Ectodermal cell (in vitro differentiated cells): ENCODE results near the gene NES.

ENCODE experiments used
- H3K27ac ChIP-seq: 2 replicates; pipeline ENCODE4 v1.7.0; 2013; ENCODE audit warnings: mild to moderate bottlenecking, low read depth, low read length; ENCODE audit not compliant: insufficient read depth, poor library complexity, severe bottlenecking
- H3K27me3 ChIP-seq: 2 replicates; pipeline ENCODE4 v1.7.0; 2013; ENCODE audit warnings: mild to moderate bottlenecking, low read length; ENCODE audit not compliant: insufficient read depth, control insufficient read depth, poor library complexity, severe bottlenecking
- H3K36me3 ChIP-seq: one replicate; pipeline ENCODE4 v1.7.0; 2013; ENCODE audit warnings: low read length; ENCODE audit not compliant: control insufficient read depth, insufficient read depth
- H3K4me1 ChIP-seq: one replicate; pipeline ENCODE4 v1.7.0; 2013; ENCODE audit warnings: low read length; ENCODE audit not compliant: control insufficient read depth, insufficient read depth
- H3K4me3 ChIP-seq: 2 replicates; pipeline ENCODE4 v1.7.0; 2013; ENCODE audit warnings: low read depth, low read length, control low read depth; ENCODE audit not compliant: insufficient read depth
- H3K9me3 ChIP-seq: 2 replicates; pipeline ENCODE4 v1.7.0; 2013; ENCODE audit warnings: mild to moderate bottlenecking, low read length, moderate library complexity; ENCODE audit not compliant: control insufficient read depth
- WGBS, 2 experiments: methylation state at CpG; one replicate each; pipeline ENCODE4 v1.1.7; 2013; ENCODE audit warnings: missing lambda C conversion rate in 2 of 2; 5-methylcytosine and 5-hydroxymethylcytosine counted together

NES gene

DNA sequence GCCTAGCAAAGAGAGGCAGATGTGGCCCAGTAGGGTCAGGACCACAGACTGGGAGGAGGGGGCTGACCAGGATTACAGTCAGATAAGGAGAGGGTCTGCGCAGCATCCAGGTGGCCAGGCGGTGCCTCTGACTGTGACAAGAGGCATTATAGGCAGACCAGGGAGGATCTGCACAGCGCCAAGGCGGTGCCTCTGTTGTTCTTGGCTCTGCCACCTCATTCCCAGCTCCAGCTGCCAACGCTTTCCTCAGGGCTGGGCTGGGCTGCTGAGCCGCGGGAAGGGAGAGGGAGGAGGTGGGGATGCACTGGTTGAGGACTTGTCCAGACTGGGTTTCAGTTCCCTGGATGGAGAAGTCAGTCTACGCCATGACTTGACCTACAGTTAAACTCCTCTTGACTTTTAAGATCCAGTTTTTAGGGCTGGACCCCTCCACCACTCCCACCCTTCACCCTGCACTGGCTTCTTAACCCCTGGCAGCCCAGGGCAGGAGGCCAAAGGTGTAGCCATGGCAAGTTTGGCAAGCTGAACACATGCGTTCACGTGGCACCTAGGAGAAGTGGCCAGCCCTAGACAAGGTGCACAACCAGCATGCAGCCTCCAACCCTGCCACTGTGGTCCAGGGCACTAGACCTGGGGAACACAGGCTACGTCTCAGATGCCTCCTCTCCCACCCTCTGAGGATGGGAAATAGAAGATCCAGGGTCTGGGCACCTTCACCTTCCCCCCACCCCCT, 32.7 kb upstream of the NES start:
- no peaks in the 10 kb centered on the region for H3K9me3 ChIP-seq
- no peak overlapping the region for H3K4me3 ChIP-seq
- H3K4me1 ChIP-seq, result peaks cover 39% of the 10 kb centered on the region
- H3K36me3 ChIP-seq, result no peaks in the 10 kb centered on the region
- 75 to 82% methylated on average over 11 of the region's 11 CpGs for WGBS, 2 experiments
- H3K27me3 ChIP-seq, result no peaks in the 10 kb centered on the region
- H3K27ac ChIP-seq, result no peak overlapping the region

GRCh38 chr1:156709031-156709430, 31.8 kb upstream of the NES start:
- peak overlapping the region; percentile 84 for H3K27ac ChIP-seq
- H3K9me3 ChIP-seq, result no peaks in the 10 kb centered on the region
- 45 to 51% methylated on average over 4 of the region's 4 CpGs for WGBS, 2 experiments
- H3K36me3 ChIP-seq, result no peaks in the 10 kb centered on the region
- H3K4me3 ChIP-seq, result no peak overlapping the region
- H3K4me1 ChIP-seq, result peaks cover 39% of the 10 kb centered on the region
- H3K27me3 ChIP-seq, result peaks cover 4% of the 10 kb centered on the region

DNA sequence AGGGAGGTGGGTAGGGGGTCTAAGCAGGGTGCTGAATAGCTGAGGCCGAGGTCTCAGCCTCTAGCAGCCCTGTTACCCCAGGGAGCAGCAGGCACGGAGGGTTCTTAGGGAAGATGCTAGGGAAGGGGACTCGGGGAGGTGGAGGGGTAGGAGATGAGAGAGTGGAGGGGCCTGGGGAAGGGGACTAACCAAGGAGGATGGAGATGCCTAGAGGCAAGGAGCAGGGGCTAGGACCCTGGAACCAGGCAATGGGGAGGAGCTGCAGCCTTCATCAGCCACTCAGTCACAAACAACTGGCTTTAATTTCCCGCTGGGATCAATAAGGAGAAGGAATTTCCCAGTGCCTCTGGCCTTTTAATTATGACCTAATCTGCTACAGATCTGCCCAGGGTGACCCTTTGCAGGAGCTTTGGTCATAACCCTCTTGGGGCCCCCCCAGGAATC, 31.0 kb upstream of the NES start:
- 1 to 2% methylated on average over 4 of the region's 4 CpGs for WGBS, 2 experiments
- Histone ChIP-seq H3K36me3 (no peaks in the 10 kb centered on the region), H3K27ac (peak overlapping the region; percentile 84), H3K4me3 (peak overlapping the region; percentile 19), H3K9me3 (no peaks in the 10 kb centered on the region), H3K27me3 (peaks cover 4% of the 10 kb centered on the region), H3K4me1 (peaks cover 43% of the 10 kb centered on the region)

GRCh38 chr1:156707417-156708217, 30.4 kb upstream of the NES start:
- peaks cover 49% of the 10 kb centered on the region for H3K4me1 ChIP-seq
- H3K27ac ChIP-seq, result peak overlapping the region; percentile 84
- H3K36me3 ChIP-seq, result no peaks in the 10 kb centered on the region
- H3K9me3 ChIP-seq, result no peaks in the 10 kb centered on the region
- peaks cover 4% of the 10 kb centered on the region for H3K27me3 ChIP-seq
- H3K4me3 ChIP-seq, result peak overlapping the region; percentile 19
- WGBS, 2 experiments, result 2% methylated on average over 8 of the region's 8 CpGs

DNA sequence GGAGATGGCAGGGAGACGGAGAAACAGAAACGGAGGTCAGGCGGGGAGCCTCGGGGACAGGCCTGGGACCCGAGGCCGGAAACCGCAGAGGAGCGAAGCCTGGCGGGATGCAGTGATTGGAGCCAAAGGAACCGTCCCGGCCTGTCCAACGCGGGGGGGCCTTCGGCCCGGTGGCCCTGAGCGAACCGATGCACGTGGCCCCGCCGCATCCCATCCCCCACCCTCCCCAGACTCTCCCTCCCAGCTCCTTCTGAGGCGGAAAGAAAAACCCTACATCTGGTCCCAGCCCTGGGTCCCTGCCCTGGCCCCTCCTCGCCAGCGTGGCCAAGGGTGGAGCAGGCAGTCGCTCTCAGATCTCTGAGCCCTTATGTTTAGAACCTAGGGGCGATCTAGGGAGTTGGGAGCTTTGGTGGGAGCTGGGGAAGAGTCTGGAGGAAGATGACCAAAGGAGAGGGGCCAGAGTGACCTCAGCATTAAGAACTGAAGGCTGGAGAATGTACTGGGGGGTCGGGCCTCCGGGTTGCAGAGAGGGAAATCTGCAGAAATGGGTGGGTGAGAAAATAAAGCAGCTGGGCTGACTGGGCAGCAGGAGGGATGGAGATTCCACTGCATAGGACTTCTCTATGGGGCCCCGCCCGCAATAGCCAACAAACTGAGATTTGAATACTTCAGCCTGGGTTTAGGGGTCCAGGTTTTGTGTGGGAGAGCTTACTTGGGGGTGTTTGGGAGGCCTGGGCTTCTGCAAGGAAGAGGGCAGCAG, 29.6 kb upstream of the NES start:
- Histone ChIP-seq H3K27ac (peak overlapping the region; percentile 84), H3K4me1 (peaks cover 52% of the 10 kb centered on the region), H3K27me3 (peaks cover 4% of the 10 kb centered on the region), H3K36me3 (no peaks in the 10 kb centered on the region), H3K4me3 (peak overlapping the region; percentile 55), H3K9me3 (no peaks in the 10 kb centered on the region)
- WGBS, 2 experiments, result 1% methylated on average over 29 of the region's 29 CpGs

DNA sequence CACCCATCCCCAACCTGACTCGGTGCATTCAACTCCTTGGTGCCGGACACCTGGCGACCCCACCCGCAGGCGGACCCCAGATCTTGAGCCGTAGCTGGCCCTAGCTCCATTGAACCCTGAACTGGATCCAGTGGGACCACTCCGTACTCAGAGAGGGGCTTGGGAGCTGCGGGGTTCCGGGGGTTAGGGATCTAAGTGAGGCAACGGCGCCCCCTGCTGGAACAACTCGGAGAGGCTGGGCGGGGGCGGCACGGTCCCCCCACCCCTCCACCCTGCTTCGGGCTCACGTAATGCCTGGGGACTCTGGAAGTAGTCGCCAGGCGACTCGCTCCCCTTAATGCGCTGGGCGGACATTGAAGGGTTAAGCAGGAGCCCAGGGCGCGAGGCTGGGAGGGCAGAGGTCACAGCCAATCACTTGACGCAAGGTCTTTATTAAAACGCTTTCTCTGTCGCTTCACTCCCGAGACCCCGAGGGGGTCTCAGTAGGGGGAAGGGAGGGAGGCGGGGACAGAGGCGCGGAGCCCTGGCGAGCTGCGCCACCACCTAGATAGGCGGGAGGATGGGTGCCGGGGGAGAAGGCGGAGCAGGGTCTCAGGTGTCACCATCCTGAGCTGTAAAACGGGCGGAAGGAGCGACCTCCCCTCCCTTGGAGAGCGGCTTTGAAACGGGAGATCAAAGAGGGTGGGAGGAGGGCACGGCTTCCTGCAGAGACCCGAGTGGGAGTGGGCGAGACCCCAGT, 28.9 kb upstream of the NES start:
- Histone ChIP-seq H3K9me3 (no peaks in the 10 kb centered on the region), H3K27me3 (peaks cover 4% of the 10 kb centered on the region), H3K36me3 (no peaks in the 10 kb centered on the region), H3K4me1 (peaks cover 59% of the 10 kb centered on the region), H3K27ac (peak overlapping the region; percentile 84), H3K4me3 (peak overlapping the region; percentile 55)
- WGBS, 2 experiments, result 1% methylated on average over 45 of the region's 45 CpGs

- peaks cover 4% of the 10 kb centered on the region for H3K27me3 ChIP-seq
- H3K4me1 ChIP-seq, result peaks cover 53% of the 10 kb centered on the region
- WGBS, 2 experiments, result 0 to 1% methylated on average over 42 of the region's 42 CpGs
- H3K4me3 ChIP-seq, result peak within 1 kb of the TSS; percentile 55
- no peaks in the 10 kb centered on the region for H3K36me3 ChIP-seq
- no peaks in the 10 kb centered on the region for H3K9me3 ChIP-seq
- H3K27ac ChIP-seq, result peak within 1 kb of the TSS; percentile 84
These were observed 28.2 kb upstream of the NES start, which contains the start of gene CRABP2 for GRCh38 chr1:156705321-156705917. Gene CRABP2 (minus strand): TSS chr1:156705583. CDS start chr1:156705446, 137 bp downstream.

DNA sequence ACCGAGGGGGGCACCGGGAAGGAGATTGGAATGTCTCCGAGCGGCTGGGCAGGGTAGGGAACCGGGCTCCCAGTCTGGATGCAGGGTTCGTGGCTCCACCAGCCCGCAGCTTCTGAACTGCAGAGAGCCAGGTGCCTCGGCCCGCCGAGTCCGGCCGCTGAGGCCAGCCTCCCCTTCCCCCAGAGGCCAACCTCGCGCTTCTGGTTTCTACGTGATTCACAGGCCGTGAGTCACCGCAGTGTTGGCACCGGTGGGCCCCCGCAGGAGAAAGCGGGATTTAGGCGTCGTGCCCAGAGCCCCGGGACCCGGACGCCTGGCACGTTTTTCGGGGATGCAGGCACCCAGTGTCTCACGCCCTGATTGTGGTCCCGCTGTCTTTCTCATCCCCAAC, 27.7 kb upstream of the NES start:
- no peaks in the 10 kb centered on the region for H3K9me3 ChIP-seq
- H3K4me1 ChIP-seq, result peaks cover 48% of the 10 kb centered on the region
- peaks cover 5% of the 10 kb centered on the region for H3K36me3 ChIP-seq
- H3K4me3 ChIP-seq, result peak overlapping the region; percentile 55
- WGBS, 2 experiments, result 0 to 1% methylated on average over 29 of the region's 29 CpGs
- H3K27me3 ChIP-seq, result peaks cover 4% of the 10 kb centered on the region
- peak overlapping the region; percentile 68 for H3K27ac ChIP-seq

- Histone ChIP-seq H3K9me3 (no peaks in the 10 kb centered on the region), H3K27ac (no peak overlapping the region), H3K4me1 (peaks cover 41% of the 10 kb centered on the region), H3K36me3 (peaks cover 12% of the 10 kb centered on the region), H3K4me3 (peak overlapping the region; percentile 55), H3K27me3 (peaks cover 4% of the 10 kb centered on the region)
- 5 to 6% methylated on average over 10 of the region's 10 CpGs for WGBS, 2 experiments
These were observed 27.0 kb upstream of the NES start for GRCh38 chr1:156704166-156704711.
